ENCODE data around the gene CXCL13.
"Not testable (repeated sequence)": the region's sequence is repeated elsewhere in the genome, so short reads cannot be mapped to it uniquely, and the experiment has no call there.

Gene CXCL13

GRCh38 chr4:77601614-77602187, 3.9 kb upstream of the CXCL13 start:
- DNase-seq (ENCODE audit: low spot score), result no peak

GRCh38 chr4:77613267-77613666, 7.6 kb downstream of the CXCL13 start:
- DNase-seq (ENCODE audit: low spot score), result no peak

GRCh38 chr4:77615153-77615552, 9.5 kb downstream of the CXCL13 start:
- no peak for DNase-seq (ENCODE audit: low spot score)

GRCh38 chr4:77617203-77617602, 11.6 kb downstream of the CXCL13 start:
- DNase-seq (ENCODE audit: low spot score), result no peak

GRCh38 chr4:77618383-77619241, 13.0 kb downstream of the CXCL13 start:
- DNase-seq (ENCODE audit: low spot score), result peak; percentile 52

GRCh38 chr4:77619408-77619807, 13.8 kb downstream of the CXCL13 start:
- DNase-seq (ENCODE audit: low spot score), result no peak

- no peak for DNase-seq (ENCODE audit: low spot score)
These were observed 15.6 kb downstream of the CXCL13 start for GRCh38 chr4:77621254-77621653.

GRCh38 chr4:77623091-77623490, 17.5 kb downstream of the CXCL13 start:
- DNase-seq (ENCODE audit: low spot score), result no peak

GRCh38 chr4:77624213-77624612, 18.6 kb downstream of the CXCL13 start:
- DNase-seq (ENCODE audit: low spot score), result no peak

GRCh38 chr4:77625485-77625884, 19.9 kb downstream of the CXCL13 start:
- no peak for DNase-seq (ENCODE audit: low spot score)

- DNase-seq (ENCODE audit: low spot score), result no peak
These were observed 24.3 kb downstream of the CXCL13 start for GRCh38 chr4:77629885-77630284.

- no peak for DNase-seq (ENCODE audit: low spot score)
These were observed 25.7 kb downstream of the CXCL13 start for GRCh38 chr4:77631276-77631675.

- DNase-seq (ENCODE audit: low spot score), result no peak
These were observed 28.6 kb downstream of the CXCL13 start for GRCh38 chr4:77634132-77634785.

GRCh38 chr4:77635246-77635645, 29.6 kb downstream of the CXCL13 start:
- no peak for DNase-seq (ENCODE audit: low spot score)

- no peak for DNase-seq (ENCODE audit: low spot score)
These were observed 30.3 kb downstream of the CXCL13 start for GRCh38 chr4:77635876-77636275.

- DNase-seq (ENCODE audit: low spot score), result no peak
These were observed 31.3 kb downstream of the CXCL13 start for GRCh38 chr4:77636902-77637301.

GRCh38 chr4:77644069-77644468, 38.4 kb downstream of the CXCL13 start:
- not testable (repeated sequence) for DNase-seq (ENCODE audit: low spot score)

GRCh38 chr4:77650787-77651186, 45.2 kb downstream of the CXCL13 start:
- DNase-seq (ENCODE audit: low spot score), result no peak

GRCh38 chr4:77651820-77652219, 46.2 kb downstream of the CXCL13 start:
- DNase-seq (ENCODE audit: low spot score), result no peak

GRCh38 chr4:77652237-77652897, 46.7 kb downstream of the CXCL13 start:
- no peak for DNase-seq (ENCODE audit: low spot score)

GRCh38 chr4:77653162-77653758, 47.6 kb downstream of the CXCL13 start:
- DNase-seq (ENCODE audit: low spot score), result no peak

GRCh38 chr4:77660318-77660717, 54.7 kb downstream of the CXCL13 start:
- not testable (repeated sequence) for DNase-seq (ENCODE audit: low spot score)
